ENCODE data around the gene SELE.
A peak's percentile ranks its signal among the peaks of the same experiment; 100 is the strongest.

The SELE gene

DNA sequence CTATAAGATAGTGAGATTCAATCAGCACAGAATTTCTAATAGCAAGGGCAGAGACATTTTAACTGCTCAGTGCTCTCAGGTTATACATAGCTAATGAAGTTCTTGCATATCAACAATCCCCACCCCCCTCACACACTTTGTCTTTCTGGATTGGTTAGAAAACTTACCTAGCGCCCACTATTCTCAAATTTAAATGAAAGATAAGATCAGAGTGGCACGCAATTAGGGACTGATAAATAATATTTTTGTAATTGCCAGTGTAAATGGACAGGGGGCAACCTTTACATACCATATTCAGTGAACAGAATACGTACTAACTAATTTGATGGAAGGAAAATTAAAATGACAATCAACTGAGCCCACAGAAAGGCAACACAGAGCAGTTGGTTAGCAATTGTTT, 34.2 kb downstream of the SELE start:
- TF ChIP-seq, protein P1, sequence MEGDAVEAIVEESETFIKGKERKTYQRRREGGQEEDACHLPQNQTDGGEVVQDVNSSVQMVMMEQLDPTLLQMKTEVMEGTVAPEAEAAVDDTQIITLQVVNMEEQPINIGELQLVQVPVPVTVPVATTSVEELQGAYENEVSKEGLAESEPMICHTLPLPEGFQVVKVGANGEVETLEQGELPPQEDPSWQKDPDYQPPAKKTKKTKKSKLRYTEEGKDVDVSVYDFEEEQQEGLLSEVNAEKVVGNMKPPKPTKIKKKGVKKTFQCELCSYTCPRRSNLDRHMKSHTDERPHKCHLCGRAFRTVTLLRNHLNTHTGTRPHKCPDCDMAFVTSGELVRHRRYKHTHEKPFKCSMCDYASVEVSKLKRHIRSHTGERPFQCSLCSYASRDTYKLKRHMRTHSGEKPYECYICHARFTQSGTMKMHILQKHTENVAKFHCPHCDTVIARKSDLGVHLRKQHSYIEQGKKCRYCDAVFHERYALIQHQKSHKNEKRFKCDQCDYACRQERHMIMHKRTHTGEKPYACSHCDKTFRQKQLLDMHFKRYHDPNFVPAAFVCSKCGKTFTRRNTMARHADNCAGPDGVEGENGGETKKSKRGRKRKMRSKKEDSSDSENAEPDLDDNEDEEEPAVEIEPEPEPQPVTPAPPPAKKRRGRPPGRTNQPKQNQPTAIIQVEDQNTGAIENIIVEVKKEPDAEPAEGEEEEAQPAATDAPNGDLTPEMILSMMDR (IDR thresholded peaks at IDR 0.05): peak; percentile 31

DNA sequence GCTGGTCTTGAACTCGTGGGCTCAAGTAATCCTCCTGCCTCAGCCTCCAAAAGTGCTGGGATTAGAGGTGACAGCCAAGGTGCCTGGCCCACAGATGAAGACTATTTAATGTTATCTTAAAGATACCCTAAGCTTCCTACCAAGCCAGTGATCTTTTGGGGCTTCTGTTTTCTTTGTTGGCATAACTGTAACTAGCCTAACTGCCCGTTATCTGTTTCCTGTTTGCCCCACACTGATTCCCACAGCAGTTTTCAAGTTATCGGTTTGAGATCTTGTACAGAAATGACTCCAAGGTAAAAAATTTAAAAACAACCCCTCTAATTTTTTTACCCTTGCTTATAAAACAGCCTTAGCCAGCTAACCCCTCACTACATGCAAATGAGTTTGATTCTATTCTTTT, 34.9 kb downstream of the SELE start:
- TF ChIP-seq, protein P1 (IDR thresholded peaks at IDR 0.05): no peak

DNA sequence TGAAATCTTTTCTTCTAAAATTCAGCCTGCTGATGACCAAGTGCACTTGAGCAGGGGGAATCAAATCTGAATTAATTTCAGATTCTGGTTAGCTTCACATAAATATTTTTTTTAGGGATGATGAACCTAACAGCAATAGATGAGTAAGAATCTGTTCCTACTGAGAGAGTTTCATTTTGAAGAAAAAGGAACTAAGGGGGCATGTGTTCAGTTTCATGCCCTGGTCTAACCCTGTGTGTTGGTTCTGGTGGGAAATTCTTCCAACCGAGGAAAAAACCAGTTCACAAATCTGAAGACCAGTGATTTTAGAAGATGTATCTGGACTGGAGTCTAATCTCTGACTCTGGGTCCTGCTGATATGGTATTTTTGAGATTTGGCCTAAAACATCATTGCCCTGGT, 36.1 kb downstream of the SELE start:
- TF ChIP-seq, protein P1 (IDR thresholded peaks at IDR 0.05): no peak

DNA sequence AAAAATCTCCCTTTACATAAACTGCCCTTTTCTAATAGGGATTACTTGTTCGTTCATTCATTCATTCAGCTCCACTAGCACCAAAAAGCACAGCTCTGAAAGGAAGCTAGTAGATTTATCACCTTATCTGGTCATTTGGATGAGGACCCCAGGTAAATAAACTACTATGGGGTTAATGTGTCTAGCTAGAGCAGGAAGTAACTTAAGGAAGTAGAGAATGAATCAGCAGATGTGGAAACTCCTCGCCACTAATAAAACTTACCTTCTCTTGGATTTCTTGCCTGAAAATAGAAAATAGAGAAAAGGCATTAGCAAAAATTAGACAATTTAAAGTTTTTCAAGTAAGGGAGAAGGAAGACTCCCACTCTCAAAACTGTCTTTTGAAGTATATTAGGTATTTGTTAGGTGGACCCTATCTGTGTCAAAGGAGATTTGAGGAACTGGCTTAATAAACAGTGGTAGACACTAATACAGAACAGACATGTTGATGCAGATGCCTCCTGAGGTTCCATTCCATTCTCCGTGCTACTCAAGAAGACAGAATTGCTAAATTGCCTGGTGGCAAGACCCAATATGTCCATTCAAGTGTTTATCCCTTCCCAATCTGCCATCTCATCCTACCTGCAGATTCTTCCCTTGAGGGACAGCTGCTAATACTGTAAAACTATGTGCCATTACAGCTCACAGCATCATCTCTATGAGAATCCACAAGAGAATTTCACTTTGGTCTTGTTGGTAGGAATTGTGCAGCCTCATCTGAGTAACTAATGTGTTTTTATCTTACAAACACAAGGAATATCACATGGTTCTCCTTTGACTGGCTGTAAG, 37.4 kb downstream of the SELE start:
- TF ChIP-seq, protein P1 (IDR thresholded peaks at IDR 0.05): no peak

DNA sequence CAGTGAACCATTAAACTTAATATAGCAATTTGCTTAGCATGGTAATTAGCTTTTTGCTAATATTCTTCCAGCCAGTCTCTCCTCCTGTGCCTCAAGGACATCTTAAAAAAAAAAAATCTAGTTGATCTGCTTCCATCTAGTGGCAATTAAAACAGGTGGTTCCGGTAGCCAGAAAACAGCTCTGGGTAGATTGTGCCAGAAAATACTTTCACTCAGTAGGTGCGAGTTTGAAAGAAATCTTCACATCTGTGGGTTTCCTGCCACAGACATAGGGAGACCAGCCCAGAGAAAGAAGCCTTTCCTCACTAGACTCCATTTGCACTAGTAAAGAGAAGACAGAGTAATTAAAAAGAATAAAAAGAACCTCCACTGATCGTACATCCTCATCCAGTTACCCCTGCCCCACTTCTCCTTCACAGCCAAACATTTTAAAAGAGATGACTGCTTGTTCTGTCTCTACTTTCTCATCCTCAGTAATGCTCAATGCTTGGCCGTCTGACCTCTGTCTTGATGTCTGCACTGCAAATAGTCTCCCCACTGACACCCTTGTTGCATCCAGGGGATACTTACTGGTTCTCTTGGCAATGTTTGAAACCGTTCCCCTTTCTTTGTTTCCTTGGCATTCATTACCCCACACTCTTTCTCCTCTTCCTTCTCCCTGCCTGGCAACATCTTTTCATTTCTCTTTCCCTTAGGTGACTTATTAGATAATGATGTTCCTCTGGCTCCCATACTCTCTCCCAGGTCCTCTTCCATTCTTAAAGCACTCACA, 39.4 kb downstream of the SELE start:
- TF ChIP-seq, protein P1 (IDR thresholded peaks at IDR 0.05): peak; percentile 56

DNA sequence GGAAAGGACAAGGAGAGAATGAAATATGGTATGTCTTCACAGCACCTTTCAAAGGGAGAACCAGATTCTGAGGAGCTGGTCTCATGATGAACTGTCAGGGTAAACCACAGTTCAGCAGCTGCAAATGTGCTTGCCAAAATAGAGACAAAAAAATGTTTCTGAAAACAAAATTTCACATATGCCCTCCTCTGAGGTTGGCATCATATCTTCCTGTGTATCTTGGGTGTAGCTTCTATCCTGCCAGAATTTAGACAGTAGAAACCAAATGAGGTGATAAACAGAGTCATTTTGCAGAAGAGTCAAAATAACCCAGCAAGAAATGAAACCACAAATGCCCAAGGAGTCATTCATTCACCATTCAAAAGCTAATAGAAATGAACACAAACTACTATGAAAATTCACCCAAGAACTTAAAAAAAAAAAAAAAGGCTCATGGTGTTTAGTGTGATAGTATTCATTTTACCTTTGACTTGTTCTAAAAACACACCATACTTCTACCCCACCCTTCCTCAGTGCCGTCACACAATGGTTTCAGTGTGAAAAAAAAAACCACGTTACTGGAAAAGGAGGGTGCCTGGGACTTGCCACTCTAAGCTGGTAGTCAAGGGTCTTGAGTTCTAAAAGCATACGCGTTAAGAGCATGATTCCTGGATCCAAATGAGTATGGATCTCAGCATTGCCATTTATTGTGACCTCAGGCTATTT, 41.0 kb downstream of the SELE start:
- TF ChIP-seq, protein P1 (IDR thresholded peaks at IDR 0.05): no peak

DNA sequence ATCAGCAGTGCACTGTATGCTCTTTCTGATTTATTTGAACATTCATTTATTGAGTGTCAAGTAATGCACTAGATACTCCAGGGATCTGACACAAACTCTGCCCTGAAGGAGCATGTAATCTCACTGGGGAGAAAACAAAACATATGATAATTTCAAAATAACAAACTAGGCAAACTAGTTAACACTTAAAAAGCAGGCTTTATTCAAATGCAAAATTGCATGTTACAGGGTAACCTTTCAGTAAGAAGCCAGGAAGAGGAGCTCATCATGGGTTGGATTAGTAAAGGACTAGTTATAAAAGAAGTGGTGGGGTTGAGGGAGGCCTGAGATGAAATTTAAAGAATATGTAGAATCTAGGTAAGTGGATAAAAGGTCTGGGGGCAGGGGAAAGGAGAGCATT, 43.4 kb downstream of the SELE start:
- TF ChIP-seq, protein P1 (IDR thresholded peaks at IDR 0.05): no peak

Measured in LNCAP (cell line).